GM18520 (cell line): ENCODE data around the gene ANP32D.
"Not testable (repeated sequence)": the region's sequence is repeated elsewhere in the genome, so short reads cannot be mapped to it uniquely, and the experiment has no call there.

ENCODE experiments used
- ATAC-seq: cut with Tn5 transposase; IDR thresholded peaks from one replicate; pipeline ENCODE4 v1.9.1; 2021; ENCODE audit not compliant: unreplicated experiment

The ANP32D gene

DNA sequence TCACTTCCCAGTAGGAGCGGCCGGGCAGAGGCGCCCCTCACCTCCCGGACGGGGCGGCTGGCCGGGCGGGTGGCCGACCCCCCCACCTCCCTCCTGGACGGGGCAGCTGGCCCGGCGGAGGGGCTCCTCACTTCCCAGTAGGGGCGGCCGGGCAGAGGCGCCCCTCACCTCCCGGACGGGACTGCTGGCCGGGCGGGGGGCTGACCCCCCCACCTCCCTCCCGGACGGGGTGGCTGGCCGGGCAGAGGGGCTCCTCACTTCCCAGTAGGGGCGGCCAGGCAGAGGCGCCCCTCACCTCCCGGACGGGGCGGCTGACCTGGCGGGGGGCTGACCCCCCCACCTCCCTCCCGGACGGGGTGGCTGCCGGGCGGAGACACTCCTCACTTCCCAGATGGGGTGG is 27.9 kb downstream of the ANP32D start:
- not testable (repeated sequence) for ATAC-seq

DNA sequence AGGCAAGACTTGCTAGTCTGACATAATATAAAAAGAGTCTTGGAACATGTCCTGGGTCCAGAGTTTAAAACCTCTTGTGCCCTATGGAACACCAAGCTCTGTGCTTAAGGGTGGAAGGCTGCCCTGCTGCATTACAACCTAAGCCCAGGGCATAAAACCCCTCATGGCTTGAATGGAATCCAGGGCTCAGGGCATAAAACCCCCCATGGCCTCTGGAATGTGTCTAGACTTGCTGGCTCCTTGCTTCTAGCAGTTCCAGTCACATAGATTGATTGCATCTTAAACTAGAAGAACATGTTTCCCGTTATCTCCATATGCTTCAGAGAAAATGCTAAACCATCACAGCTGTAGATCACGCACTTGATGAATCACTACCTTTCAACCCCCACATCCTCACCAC is 34.5 kb downstream of the ANP32D start:
- ATAC-seq: not testable (repeated sequence)

DNA sequence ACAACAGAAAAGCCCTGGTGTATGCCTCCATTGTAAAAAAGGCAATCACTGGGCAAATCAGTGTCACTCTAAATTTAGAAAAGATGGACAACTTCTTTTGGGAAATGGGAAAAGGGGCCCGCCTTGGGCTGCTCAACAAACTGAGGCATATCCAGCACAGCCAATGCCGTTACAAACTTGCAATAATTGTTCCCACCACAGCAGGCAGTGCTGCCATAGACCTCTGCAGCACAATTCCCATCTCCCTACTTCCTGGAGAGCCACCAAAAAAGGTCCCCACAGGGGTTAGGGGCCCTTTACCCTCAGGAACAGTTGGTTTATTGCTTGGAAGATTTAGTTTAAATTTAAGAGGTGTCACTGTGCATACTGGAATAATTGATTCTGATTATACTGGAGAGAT is 36.6 kb downstream of the ANP32D start:
- no peak for ATAC-seq

DNA sequence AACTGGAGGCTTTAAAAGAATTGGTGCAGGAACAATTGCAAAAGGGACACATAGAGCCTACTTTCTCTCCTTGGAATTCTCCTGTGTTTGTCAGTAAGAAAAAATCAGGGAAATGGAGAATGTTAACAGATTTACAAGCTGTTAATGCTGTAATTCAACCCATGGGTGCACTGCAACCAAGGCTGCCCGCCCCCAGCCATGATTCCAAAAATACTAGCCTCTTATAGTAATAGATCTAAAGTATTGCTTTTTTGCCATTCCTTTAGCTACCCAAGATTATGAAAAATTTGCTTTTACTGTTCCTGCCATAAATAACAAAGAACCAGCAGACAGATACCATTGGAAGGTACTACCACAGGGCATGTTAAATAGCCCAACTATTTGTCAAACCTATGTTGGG is 37.8 kb downstream of the ANP32D start:
- ATAC-seq: no peak

GRCh38 chr12:48512855-48513254 is 40.5 kb downstream of the ANP32D start:
- ATAC-seq: peak; percentile 89

- ATAC-seq: no peak
These were observed 42.4 kb downstream of the ANP32D start for GRCh38 chr12:48514728-48515127.

DNA sequence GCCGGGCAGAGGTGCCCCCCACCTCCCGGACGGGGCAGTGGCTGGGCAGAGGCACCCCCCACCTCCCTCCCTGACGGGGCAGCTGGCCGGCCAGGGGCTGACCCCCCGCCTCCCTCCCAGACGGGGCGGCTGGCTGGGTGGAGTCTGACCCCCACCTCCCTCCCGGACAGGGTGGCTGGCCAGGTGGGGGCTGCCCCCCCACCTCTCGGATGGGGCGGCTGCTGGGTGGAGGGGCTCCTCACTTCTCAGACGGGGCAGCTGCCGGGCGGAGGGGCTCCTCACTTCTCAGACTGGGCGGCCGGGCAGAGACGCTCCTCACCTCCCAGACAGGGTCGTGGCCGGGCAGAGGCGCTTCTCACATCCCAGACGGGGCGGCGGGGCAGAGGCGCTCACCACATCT is 48.0 kb downstream of the ANP32D start:
- ATAC-seq: not testable (repeated sequence)
